Esophagus squamous epithelium (tissue), 5 donors: ENCODE data around the gene TUBE1. TPM values are rescaled to one million over a fixed set of nuclear protein-coding genes. Genes with fewer than 3 reads are reported as not detected.

Experiments
- DNase-seq: peaks from one replicate; lab custom pipeline; 2025; lab: John Stamatoyannopoulos, UW
- H3K27ac ChIP-seq, 4 donors: fragments of 200-600 bp; sonication (generic); one replicate each; pipeline ENCODE4 v1.5.1; 2016 to 2019; ENCODE audit warnings: mild to moderate bottlenecking in 1 of 4
- H3K27me3 ChIP-seq, 4 donors: fragments of 200-600 bp; sonication (generic); 1 replicate in 3 of 4; 2 replicates in 1 of 4; pipeline versions ENCODE4 v1.5.1 to v1.6.0; 2017 to 2021; ENCODE audit warnings: antibody characterized with exemption in 1 of 4
- H3K36me3 ChIP-seq, 3 donors: fragments of 200-600 bp; sonication (generic); one replicate each; pipeline ENCODE4 v1.5.1; 2016 to 2019
- H3K4me1 ChIP-seq, 3 donors: fragments of 200-600 bp; sonication (generic); one replicate each; pipeline ENCODE4 v1.5.1; 2017 to 2019
- H3K4me3 ChIP-seq, 4 donors: fragments of 200-600 bp; sonication (generic); 1 replicate in 3 of 4; 2 replicates in 1 of 4; pipeline ENCODE4 v1.5.1; 2016 to 2019; ENCODE audit warnings: mild to moderate bottlenecking in 2 of 4, moderate library complexity in 1 of 4
- H3K9me3 ChIP-seq, 3 donors: fragments of 200-600 bp; sonication (generic); one replicate each; pipeline ENCODE4 v1.5.1; 2016 to 2019
- CTCF ChIP-seq, 6 experiments: fragments of 450-650 bp in 4 of 6; fragments of 200-600 bp in 2 of 6; sonication (generic) in 2 of 6; IDR thresholded peaks; one replicate each; pipeline ENCODE4 v1.5.1; 2016 to 2019; ENCODE audit warnings: antibody characterized with exemption in 6 of 6, mild to moderate bottlenecking in 4 of 6, moderate library complexity in 4 of 6
- POLR2A ChIP-seq, 4 donors: fragments of 450-650 bp; IDR thresholded peaks; one replicate each; pipeline ENCODE4 v1.6.1; 2017; ENCODE audit warnings: antibody characterized with exemption in 4 of 4, mild to moderate bottlenecking in 4 of 4, moderate library complexity in 3 of 4
- WGBS, 2 donors: methylation state at CpG; one replicate each; pipeline ENCODE4 v1.1.5; 2018; 5-methylcytosine and 5-hydroxymethylcytosine counted together
- intact Hi-C: fragments of 100-400 bp; cut with DNase I; formaldehyde crosslinking; loops from one replicate; pipeline ENCODE4 v1.15.0; 2022
- total RNA-seq, 4 donors: library from RNA; depleted of rRNA; stranded (reverse); fragments of >200 nt; gene quantifications; one replicate each; pipeline ENCODE4 v1.1.0, GENCODE V29; 2016
- donor health status: DM: yes; HTN: yes; CAD: no.

TUBE1 gene
- total RNA-seq, 4 donors from 2014 or later = 9.7 to 28.4 (median 12.9) TPM

- intact Hi-C loops = loop anchor here (5.0 kb wide), 1 partner anchor 334 kb away; no protein-coding TSS in a partner anchor
- Histone ChIP-seq H3K27me3 (no peaks in the 10 kb centered on the region), H3K9me3 (no peaks in the 10 kb centered on the region), H3K4me1 (peaks cover 0 to 30% (median 9%) of the 10 kb centered on the region in 3 donors), H3K36me3 (no peaks in the 10 kb centered on the region), H3K27ac (no peak overlapping the region), H3K4me3 (no peak overlapping the region)
- TF ChIP-seq CTCF (IDR thresholded peaks at IDR 0.05) = no peak
- no peak for TF ChIP-seq POLR2A (IDR thresholded peaks at IDR 0.05)
- 79 to 81% methylated on average over 2 to 3 of the region's 3 CpGs for WGBS, 2 donors
- DNase-seq = no peak
Observed at GRCh38 chr6:112041535-112041934, 45.7 kb downstream of the TUBE1 start.

GRCh38 chr6:112040956-112041355 is 46.3 kb downstream of the TUBE1 start:
- H3K36me3 ChIP-seq = no peaks in the 10 kb centered on the region
- H3K4me3 ChIP-seq = no peak overlapping the region
- no peaks in the 10 kb centered on the region for H3K27me3 ChIP-seq
- TF ChIP-seq POLR2A (IDR thresholded peaks at IDR 0.05) (no peak), CTCF (IDR thresholded peaks at IDR 0.05) (no peak)
- H3K4me1 ChIP-seq = peaks cover 0 to 30% (median 9%) of the 10 kb centered on the region in 3 donors
- H3K27ac ChIP-seq = no peak overlapping the region
- no peak for DNase-seq
- intact Hi-C loops = loop anchor here (5.0 kb wide), 1 partner anchor 334 kb away; no protein-coding TSS in a partner anchor
- H3K9me3 ChIP-seq = no peaks in the 10 kb centered on the region
- WGBS, 2 donors = 65 to 82% methylated on average over 1 of the region's 1 CpG

GRCh38 chr6:112039431-112039770 is 47.9 kb downstream of the TUBE1 start:
- no peak overlapping the region for H3K4me3 ChIP-seq
- peak overlapping the region in 2 of 4 donors; percentile 72 to 85 for H3K27ac ChIP-seq
- DNase-seq = no peak
- TF ChIP-seq POLR2A (IDR thresholded peaks at IDR 0.05) (no peak), CTCF (IDR thresholded peaks at IDR 0.05) (no peak)
- H3K27me3 ChIP-seq = no peaks in the 10 kb centered on the region
- intact Hi-C loops = no loop called here
- 50 to 94% methylated on average over 2 of the region's 2 CpGs for WGBS, 2 donors
- no peaks in the 10 kb centered on the region for H3K9me3 ChIP-seq
- H3K4me1 ChIP-seq = peaks cover 0 to 30% (median 9%) of the 10 kb centered on the region in 3 donors
- H3K36me3 ChIP-seq = no peaks in the 10 kb centered on the region

- Histone ChIP-seq H3K27ac (peak overlapping the region; percentile 3 to 85 (median 69)), H3K27me3 (no peaks in the 10 kb centered on the region), H3K4me3 (no peak overlapping the region), H3K9me3 (no peaks in the 10 kb centered on the region), H3K4me1 (peaks cover 0 to 28% (median 9%) of the 10 kb centered on the region in 3 donors), H3K36me3 (no peaks in the 10 kb centered on the region)
- WGBS, 2 donors = 75 to 81% methylated on average over 15 of the region's 15 CpGs
- no peak for DNase-seq
- no peak for TF ChIP-seq POLR2A (IDR thresholded peaks at IDR 0.05)
- TF ChIP-seq CTCF (IDR thresholded peaks at IDR 0.05) = no peak
- intact Hi-C loops = no loop called here
Observed at GRCh38 chr6:112038756-112039430, 48.4 kb downstream of the TUBE1 start.

GRCh38 chr6:112038268-112038667 is 49.0 kb downstream of the TUBE1 start:
- no peaks in the 10 kb centered on the region for H3K36me3 ChIP-seq
- intact Hi-C loops = no loop called here

More at GRCh38 chr6:112038268-112038667, 49.0 kb downstream of the TUBE1 start:
- DNase-seq = no peak
- peaks cover 0 to 27% (median 9%) of the 10 kb centered on the region in 3 donors for H3K4me1 ChIP-seq
- no peak for TF ChIP-seq CTCF (IDR thresholded peaks at IDR 0.05)
- no peak for TF ChIP-seq POLR2A (IDR thresholded peaks at IDR 0.05)
- peak overlapping the region in 1 of 4 donors; percentile 28 for H3K4me3 ChIP-seq
- peak overlapping the region; percentile 3 to 85 (median 69) for H3K27ac ChIP-seq
- WGBS, 2 donors = 87 to 92% methylated on average over 3 to 5 of the region's 5 CpGs
- H3K27me3 ChIP-seq = no peaks in the 10 kb centered on the region
- no peaks in the 10 kb centered on the region for H3K9me3 ChIP-seq
